SU-DHL-6 (cell line): ENCODE data around the gene C2CD3.

Experiments
- H2AFZ ChIP-seq: fragments of 200-600 bp; sonication (generic); 2 replicates; pipeline ENCODE4 v1.6.1; 2014; ENCODE audit warnings: low read depth, mild to moderate bottlenecking, moderate library complexity, mixed read lengths, antibody characterized with exemption, low read length; ENCODE audit not compliant: severe bottlenecking
- H3F3A ChIP-seq: fragments of 200-600 bp; shearing (Covaris generic); 2 replicates; pipeline ENCODE4 v1.6.0; 2016; ENCODE audit warnings: antibody characterized with exemption, mild to moderate bottlenecking; ENCODE audit not compliant: insufficient read depth
- H3K27ac ChIP-seq: fragments of 200-600 bp; sonication (generic); 2 replicates; pipeline ENCODE4 v1.5.1; 2016; ENCODE audit warnings: low read depth, mild to moderate bottlenecking, low read length, moderate library complexity, mixed read lengths
- H3K27me3 ChIP-seq: fragments of 200-600 bp; sonication (generic), shearing (Covaris generic); 2 replicates; pipeline ENCODE4 v1.6.0; 2014; ENCODE audit warnings: mild to moderate bottlenecking, low read length
- H3K36me3 ChIP-seq: fragments of 200-600 bp; sonication (generic); 2 replicates; pipeline ENCODE4 v1.6.1; 2014; ENCODE audit warnings: mild to moderate bottlenecking, low read length, mixed read lengths
- H3K4me2 ChIP-seq: fragments of 300-600, 200-600 bp; shearing (Covaris generic), sonication (generic); 2 replicates; pipeline ENCODE4 v1.6.0; 2014; ENCODE audit warnings: low read length, low read depth, mild to moderate bottlenecking; ENCODE audit not compliant: poor library complexity, severe bottlenecking
- H3K4me3 ChIP-seq: fragments of 200-600 bp; sonication (generic); 2 replicates; pipeline ENCODE4 v1.5.1; 2014; ENCODE audit warnings: antibody characterized with exemption, low read length, mild to moderate bottlenecking, mixed read lengths; ENCODE audit not compliant: insufficient read depth, poor library complexity, severe bottlenecking
- H3K79me2 ChIP-seq: fragments of 200-600 bp; sonication (generic); 2 replicates; pipeline ENCODE4 v1.6.1; 2014; ENCODE audit warnings: mild to moderate bottlenecking, low read length, moderate library complexity; ENCODE audit not compliant: insufficient read depth
- H3K9ac ChIP-seq: fragments of 200-600 bp; sonication (generic); 2 replicates; pipeline ENCODE4 v1.7.0; 2014; ENCODE audit warnings: mild to moderate bottlenecking, low read length
- H3K9me2 ChIP-seq: fragments of 200-600 bp; sonication (generic); replicated peaks from 2 replicates; pipeline ENCODE4 v1.6.1; 2014; ENCODE audit warnings: low read length; ENCODE audit not compliant: insufficient read depth
- H3K9me3 ChIP-seq: fragments of 200-600 bp; sonication (generic); 2 replicates; pipeline ENCODE4 v1.6.1; 2014; ENCODE audit warnings: low read length, mixed read lengths; ENCODE audit not compliant: insufficient read depth
- H4K20me1 ChIP-seq: fragments of 200-600 bp; sonication (generic); 2 replicates; pipeline ENCODE4 v1.6.1; 2014; ENCODE audit warnings: low read depth, mild to moderate bottlenecking, antibody characterized with exemption, low read length, moderate library complexity, mixed read lengths
- EZH2phosphoT487 ChIP-seq: fragments of 200-600 bp; sonication (generic), shearing (Covaris generic); conservative IDR thresholded peaks from 2 replicates; pipeline ENCODE4 v1.6.1; 2018; ENCODE audit warnings: mild to moderate bottlenecking, antibody characterized with exemption, low read length, moderate library complexity, mixed read lengths
- TF ChIP-seq, protein P1 (sequence below): fragments of 200-600 bp; sonication (generic); IDR thresholded peaks from one replicate; pipeline ENCODE4 v1.5.1; 2017; ENCODE audit warnings: antibody characterized with exemption, mild to moderate bottlenecking, low read length, moderate library complexity; ENCODE audit not compliant: insufficient read depth, poor library complexity, severe bottlenecking

Gene C2CD3

DNA sequence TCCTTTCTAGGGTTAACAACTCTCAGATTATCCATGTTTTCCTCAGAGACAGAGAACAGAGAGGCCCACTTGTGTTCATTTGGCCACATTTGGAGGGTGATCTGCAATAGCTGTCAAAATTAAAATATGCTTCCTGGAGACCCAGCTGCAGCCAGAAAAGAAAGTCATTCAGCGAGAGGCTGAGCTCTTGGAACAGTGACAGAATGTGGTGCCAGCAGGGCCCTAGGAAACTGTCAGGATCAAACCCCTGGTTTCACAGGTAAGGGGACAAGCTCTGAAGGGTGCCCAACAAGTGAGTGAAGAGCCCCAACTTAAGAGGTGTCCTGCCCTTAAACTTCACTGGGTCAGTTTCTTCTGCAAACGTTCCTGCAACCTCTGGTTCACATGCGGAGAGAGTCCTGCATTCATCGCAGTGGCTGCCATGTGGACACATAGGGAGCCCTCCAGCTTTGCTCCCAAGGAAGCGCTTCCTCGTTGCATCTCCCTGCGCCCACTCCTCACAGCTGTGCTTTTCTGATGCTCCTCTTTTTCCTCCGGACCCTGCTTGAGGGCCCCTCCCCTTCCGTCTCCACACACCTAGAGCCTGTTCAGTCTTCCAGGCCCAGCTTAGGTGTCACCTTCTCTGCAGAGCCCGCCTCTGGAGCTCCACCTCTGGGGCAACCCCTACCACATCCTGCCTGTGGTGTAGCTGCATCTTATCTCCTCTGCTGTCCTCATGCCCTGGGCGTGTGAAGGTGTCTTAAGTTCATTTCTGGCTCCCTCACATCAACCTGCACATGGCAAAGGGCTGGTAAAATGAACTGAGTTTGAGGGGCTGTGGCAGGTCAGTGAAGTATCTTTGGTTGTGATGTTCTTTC is 165.8 kb downstream of the C2CD3 start:
- TF ChIP-seq EZH2phosphoT487: no peak
- TF ChIP-seq, protein P1, sequence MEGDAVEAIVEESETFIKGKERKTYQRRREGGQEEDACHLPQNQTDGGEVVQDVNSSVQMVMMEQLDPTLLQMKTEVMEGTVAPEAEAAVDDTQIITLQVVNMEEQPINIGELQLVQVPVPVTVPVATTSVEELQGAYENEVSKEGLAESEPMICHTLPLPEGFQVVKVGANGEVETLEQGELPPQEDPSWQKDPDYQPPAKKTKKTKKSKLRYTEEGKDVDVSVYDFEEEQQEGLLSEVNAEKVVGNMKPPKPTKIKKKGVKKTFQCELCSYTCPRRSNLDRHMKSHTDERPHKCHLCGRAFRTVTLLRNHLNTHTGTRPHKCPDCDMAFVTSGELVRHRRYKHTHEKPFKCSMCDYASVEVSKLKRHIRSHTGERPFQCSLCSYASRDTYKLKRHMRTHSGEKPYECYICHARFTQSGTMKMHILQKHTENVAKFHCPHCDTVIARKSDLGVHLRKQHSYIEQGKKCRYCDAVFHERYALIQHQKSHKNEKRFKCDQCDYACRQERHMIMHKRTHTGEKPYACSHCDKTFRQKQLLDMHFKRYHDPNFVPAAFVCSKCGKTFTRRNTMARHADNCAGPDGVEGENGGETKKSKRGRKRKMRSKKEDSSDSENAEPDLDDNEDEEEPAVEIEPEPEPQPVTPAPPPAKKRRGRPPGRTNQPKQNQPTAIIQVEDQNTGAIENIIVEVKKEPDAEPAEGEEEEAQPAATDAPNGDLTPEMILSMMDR: no peak
- H3K79me2 ChIP-seq: no peaks in the 10 kb centered on the region
- no peak overlapping the region for H3K9ac ChIP-seq
- H3K9me2 ChIP-seq: no peaks in the 10 kb centered on the region
- H3K9me3 ChIP-seq: no peaks in the 10 kb centered on the region
- H3F3A ChIP-seq: no peaks in the 10 kb centered on the region
- no peak overlapping the region for H2AFZ ChIP-seq
- H3K4me2 ChIP-seq: no peak overlapping the region
- H3K4me3 ChIP-seq: no peak overlapping the region
- no peaks in the 10 kb centered on the region for H3K27me3 ChIP-seq
- no peaks in the 10 kb centered on the region for H4K20me1 ChIP-seq
- no peak overlapping the region for H3K27ac ChIP-seq
- no peaks in the 10 kb centered on the region for H3K36me3 ChIP-seq

DNA sequence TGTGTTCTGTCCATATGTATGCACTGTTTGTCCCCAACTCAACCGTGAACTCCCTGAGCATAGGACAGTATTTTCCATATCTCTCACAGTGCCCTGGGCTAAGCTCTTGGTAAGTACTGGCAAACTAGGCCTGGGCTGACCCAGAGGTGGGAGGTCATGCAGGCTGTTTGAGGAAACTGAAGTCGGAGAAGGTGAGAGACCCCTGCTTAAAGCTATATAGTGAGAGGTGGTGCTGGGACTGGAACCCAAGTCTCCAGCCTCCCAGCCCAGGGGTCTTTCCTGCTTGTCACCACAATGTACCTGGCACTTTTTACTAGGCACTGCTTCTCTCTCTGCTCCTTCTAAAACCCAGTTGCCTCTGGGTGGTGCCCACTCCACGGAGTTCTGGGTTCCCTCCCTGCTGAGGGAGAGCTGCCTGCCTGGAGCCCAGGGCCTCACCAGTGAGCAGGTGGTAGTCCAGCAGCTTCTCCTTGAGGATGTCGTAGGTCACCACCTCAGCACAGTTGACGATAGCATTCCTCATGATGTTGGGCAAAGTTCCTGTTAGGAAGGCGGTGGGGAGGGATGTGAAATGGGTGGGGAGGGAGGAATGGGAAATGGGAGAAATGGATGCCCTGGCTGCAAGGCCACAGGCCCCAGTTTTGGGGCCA is 166.6 kb downstream of the C2CD3 start:
- H4K20me1 ChIP-seq: no peaks in the 10 kb centered on the region
- no peaks in the 10 kb centered on the region for H3K9me2 ChIP-seq
- no peak overlapping the region for H3K4me3 ChIP-seq
- H3F3A ChIP-seq: no peaks in the 10 kb centered on the region
- H2AFZ ChIP-seq: no peak overlapping the region
- H3K27ac ChIP-seq: no peak overlapping the region
- H3K9me3 ChIP-seq: no peaks in the 10 kb centered on the region
- H3K9ac ChIP-seq: no peak overlapping the region
- H3K79me2 ChIP-seq: no peaks in the 10 kb centered on the region
- TF ChIP-seq, protein P1: no peak
- no peak for TF ChIP-seq EZH2phosphoT487
- H3K4me2 ChIP-seq: no peak overlapping the region
- no peaks in the 10 kb centered on the region for H3K36me3 ChIP-seq
- no peaks in the 10 kb centered on the region for H3K27me3 ChIP-seq

- H3K9ac ChIP-seq: no peak overlapping the region
- H3K27ac ChIP-seq: no peak overlapping the region
- no peaks in the 10 kb centered on the region for H3F3A ChIP-seq
- no peaks in the 10 kb centered on the region for H4K20me1 ChIP-seq
- H3K9me3 ChIP-seq: no peaks in the 10 kb centered on the region
- H3K79me2 ChIP-seq: no peaks in the 10 kb centered on the region
- no peaks in the 10 kb centered on the region for H3K36me3 ChIP-seq
- H3K9me2 ChIP-seq: no peaks in the 10 kb centered on the region
- no peak overlapping the region for H3K4me2 ChIP-seq
- H3K4me3 ChIP-seq: no peak overlapping the region
- no peaks in the 10 kb centered on the region for H3K27me3 ChIP-seq
- H2AFZ ChIP-seq: no peak overlapping the region
- TF ChIP-seq EZH2phosphoT487: no peak
- TF ChIP-seq, protein P1: no peak
These were observed 168.0 kb downstream of the C2CD3 start for GRCh38 chr11:74002832-74003231.
